Stimulated activated memory B cell treated with anti-CD40 and anti-IgM and Interleukin-4, amounts not matched to agents 10 μg/mL and 1 μg/mL and 100 μg/mL, for 72 hours (primary cell): Measurements from ENCODE around the gene PRRX2.
"Not testable (repeated sequence)": the region's sequence is repeated elsewhere in the genome, so short reads cannot be mapped to it uniquely, and the experiment has no call there.

Experiments used
- ATAC-seq: fragments of 150-1000 bp; cut with Tn5 transposase; 2 replicates; pipeline ENCODE4 v1.10.0; 2021
- H3K27ac Mint-ChIP-seq: one replicate; pipeline ENCODE4 v1.8.0; 2022; ENCODE audit warnings: mild to moderate bottlenecking, mixed read lengths
- H3K27me3 Mint-ChIP-seq: one replicate; pipeline ENCODE4 v1.8.0; 2022; ENCODE audit warnings: mixed read lengths
- H3K36me3 Mint-ChIP-seq: one replicate; pipeline ENCODE4 v1.8.0; 2022; ENCODE audit warnings: mixed read lengths
- H3K4me1 Mint-ChIP-seq: one replicate; pipeline ENCODE4 v1.8.0; 2022; ENCODE audit warnings: mixed read lengths
- H3K4me3 Mint-ChIP-seq: one replicate; pipeline ENCODE4 v1.8.0; 2022; ENCODE audit warnings: mild to moderate bottlenecking, moderate library complexity, mixed read lengths
- H3K9me3 Mint-ChIP-seq: one replicate; pipeline ENCODE4 v1.8.0; 2022; ENCODE audit warnings: mixed read lengths

The PRRX2 gene

DNA sequence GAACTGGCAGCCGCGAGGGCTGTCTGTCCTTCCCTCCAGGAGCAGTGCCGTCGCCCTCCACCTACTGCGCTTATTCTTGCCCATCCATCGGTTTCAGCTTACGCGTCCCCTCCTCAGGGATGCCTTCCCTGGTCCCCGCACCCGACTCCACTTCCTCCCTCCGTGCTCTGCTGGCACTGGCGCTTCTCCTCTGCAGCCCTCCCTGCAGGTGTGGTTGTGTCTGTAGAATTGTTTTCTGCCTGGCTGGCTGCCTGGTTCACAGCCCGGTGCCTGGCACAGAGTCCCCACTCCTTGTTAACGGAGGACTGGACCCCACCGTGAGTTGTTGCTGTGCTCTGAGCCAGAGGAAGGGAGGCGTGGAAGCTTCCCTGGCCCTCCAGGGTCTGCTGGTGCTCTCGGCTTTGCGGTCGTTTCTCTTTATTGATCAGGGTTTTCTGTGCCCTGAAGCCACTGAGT, 33.7 kb upstream of the PRRX2 start:
- Mint-ChIP-seq H3K27me3 (no peaks in the 10 kb centered on the region), H3K36me3 (peaks cover 33% of the 10 kb centered on the region), H3K4me1 (peaks cover 57% of the 10 kb centered on the region), H3K9me3 (no peaks in the 10 kb centered on the region), H3K4me3 (no peak overlapping the region), H3K27ac (peak overlapping the region; percentile 30)
- ATAC-seq, result no peak

DNA sequence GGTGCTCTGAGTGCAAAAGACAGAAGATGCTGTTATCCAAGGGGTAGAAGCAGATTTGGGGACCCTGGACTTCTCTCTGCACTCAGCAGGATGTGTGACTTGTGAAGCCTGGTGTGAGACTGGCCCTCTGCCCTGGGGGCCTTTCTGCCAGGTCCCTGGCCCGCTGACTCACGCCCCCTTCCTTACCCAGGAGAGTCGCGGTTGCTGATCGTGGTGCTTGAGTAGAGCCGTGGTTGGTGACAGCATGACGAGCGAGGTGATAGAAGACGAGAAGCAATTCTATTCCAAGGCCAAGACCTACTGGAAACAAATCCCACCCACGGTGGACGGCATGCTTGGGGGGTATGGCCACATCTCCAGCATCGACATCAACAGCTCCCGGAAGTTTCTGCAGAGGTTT, 33.0 kb upstream of the PRRX2 start:
- no peaks in the 10 kb centered on the region for H3K27me3 Mint-ChIP-seq
- no peak overlapping the region for H3K4me3 Mint-ChIP-seq
- peaks cover 35% of the 10 kb centered on the region for H3K36me3 Mint-ChIP-seq
- no peaks in the 10 kb centered on the region for H3K9me3 Mint-ChIP-seq
- H3K27ac Mint-ChIP-seq, result no peak overlapping the region
- peaks cover 50% of the 10 kb centered on the region for H3K4me1 Mint-ChIP-seq
- ATAC-seq, result no peak

DNA sequence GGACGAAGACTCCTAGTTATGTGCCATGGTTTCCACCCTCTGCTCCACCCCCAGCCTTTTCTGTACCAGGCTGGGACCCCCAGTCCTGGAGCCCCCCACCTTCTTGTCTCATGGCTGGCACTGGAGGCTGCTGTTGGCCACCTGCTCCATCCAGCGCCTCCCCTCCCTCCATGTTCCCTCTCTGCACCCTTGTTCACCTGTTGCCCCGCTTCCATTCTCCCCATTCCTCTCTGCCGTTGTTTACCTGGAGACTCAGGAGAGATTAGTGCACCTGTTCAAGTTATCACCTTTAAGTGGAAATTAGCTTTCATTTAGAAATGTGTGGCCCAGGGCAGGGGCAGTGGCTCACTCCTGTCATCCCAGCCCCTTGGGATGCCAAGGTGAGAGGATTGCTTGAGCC, 32.2 kb upstream of the PRRX2 start:
- no peak for ATAC-seq
- Mint-ChIP-seq H3K9me3 (no peaks in the 10 kb centered on the region), H3K27me3 (no peaks in the 10 kb centered on the region), H3K27ac (no peak overlapping the region), H3K36me3 (peaks cover 42% of the 10 kb centered on the region), H3K4me3 (no peak overlapping the region), H3K4me1 (peaks cover 44% of the 10 kb centered on the region)

DNA sequence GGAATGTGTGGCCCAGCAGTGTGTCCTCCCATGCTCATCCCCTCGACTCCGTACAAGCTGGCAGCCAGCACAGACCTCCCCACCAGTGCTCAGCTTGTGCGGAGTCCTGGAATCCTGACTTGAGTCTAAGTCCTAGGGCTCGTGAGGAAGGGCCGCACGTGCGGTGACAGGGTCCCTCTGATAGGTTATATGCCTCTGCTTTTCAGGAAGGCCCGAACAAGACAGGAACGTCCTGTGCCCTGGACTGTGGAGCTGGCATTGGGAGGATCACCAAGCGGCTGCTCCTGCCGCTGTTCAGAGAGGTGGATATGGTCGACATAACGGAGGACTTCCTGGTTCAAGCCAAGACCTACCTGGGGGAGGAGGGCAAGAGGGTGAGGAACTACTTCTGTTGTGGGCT, 31.6 kb upstream of the PRRX2 start:
- no peak overlapping the region for H3K4me3 Mint-ChIP-seq
- peaks cover 46% of the 10 kb centered on the region for H3K36me3 Mint-ChIP-seq
- H3K4me1 Mint-ChIP-seq, result peaks cover 42% of the 10 kb centered on the region
- no peak for ATAC-seq
- no peaks in the 10 kb centered on the region for H3K9me3 Mint-ChIP-seq
- no peak overlapping the region for H3K27ac Mint-ChIP-seq
- H3K27me3 Mint-ChIP-seq, result no peaks in the 10 kb centered on the region

DNA sequence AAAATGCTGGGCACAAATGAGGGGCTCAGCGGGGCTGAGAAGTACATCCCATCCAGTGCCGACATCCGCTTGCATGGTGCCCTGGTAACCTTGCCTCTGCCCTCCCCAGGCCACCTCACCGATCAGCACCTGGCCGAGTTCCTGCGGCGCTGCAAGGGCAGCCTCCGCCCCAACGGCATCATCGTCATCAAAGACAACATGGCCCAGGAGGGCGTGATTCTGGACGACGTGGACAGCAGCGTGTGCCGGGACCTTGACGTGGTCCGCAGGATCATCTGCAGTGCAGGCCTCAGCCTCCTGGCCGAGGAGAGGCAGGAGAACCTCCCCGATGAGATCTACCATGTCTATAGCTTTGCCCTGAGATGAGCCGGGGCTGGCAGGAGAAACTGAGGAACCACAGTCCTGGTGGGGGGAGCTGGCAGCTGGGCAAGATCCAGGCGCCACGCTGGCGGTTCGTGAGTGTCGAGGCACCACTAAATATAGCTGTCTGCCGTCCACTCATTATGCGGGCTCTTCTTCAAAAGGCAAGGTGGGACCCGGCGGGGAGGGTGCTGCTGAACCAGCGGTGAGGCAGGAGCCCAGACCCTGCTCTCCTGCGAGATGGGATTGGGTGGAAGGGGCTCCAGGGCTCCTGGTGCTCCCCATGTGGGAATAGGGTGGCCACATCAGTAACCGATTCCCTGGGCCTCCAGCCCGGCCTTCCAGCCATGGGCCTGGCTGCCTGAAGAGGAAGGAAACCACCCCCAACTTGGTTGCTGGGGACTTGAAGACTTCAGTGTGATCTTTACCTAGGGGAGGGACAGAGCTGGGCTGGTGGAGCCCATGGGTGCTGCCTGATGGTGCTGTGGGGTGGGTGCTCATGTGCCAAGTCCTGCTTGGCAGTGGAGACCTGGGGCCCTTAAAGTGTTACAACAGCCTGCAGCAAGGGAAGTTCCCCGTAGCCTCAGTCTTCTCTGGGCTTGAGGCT, 30.1 kb upstream of the PRRX2 start:
- Mint-ChIP-seq H3K4me1 (peaks cover 42% of the 10 kb centered on the region), H3K27ac (no peak overlapping the region), H3K4me3 (no peak overlapping the region), H3K27me3 (no peaks in the 10 kb centered on the region), H3K36me3 (peaks cover 46% of the 10 kb centered on the region), H3K9me3 (no peaks in the 10 kb centered on the region)
- no peak for ATAC-seq

DNA sequence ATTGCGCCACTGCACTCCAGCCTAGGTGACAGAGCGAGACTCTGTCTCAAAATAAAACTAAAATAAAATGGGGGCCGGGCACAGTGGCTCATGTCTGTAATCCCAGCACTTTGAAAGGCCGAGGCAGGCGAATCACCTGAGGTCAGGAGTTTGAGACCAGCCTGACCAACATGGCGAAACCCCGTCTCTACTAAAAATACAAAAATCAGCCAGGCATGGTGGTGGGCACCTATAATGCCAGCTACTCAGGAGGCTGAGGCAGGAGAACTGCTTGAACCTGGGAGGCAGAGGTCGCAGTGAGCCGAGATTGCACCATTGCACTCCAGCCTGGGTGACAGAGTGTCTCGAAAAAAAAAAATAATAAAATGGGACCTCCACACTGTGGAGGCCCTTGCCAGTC, 29.1 kb upstream of the PRRX2 start:
- Mint-ChIP-seq H3K36me3 (peaks cover 36% of the 10 kb centered on the region), H3K4me1 (peaks cover 42% of the 10 kb centered on the region)
- H3K4me3 Mint-ChIP-seq, H3K9me3 Mint-ChIP-seq, ATAC-seq, H3K27me3 Mint-ChIP-seq, H3K27ac Mint-ChIP-seq: not testable (repeated sequence)

DNA sequence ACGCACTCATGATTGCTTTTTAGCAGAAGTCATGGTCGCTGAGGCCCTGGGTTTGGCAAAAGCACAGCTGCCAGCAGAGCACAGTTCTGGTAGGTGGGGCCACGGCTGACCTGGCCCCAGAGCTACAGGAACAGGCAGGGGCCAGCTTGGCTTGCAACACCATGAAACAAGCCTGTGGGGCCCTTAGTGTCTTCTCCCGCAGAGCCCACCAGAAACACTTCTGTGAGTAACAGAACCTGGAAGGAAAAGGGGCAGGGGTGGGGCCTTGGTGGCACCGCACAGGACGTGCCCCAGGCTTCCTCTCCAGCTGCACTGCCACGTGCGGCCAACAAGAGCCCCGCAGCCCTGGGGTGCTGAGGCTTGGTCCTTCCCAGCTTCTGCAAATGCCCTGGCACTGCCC, 28.3 kb upstream of the PRRX2 start:
- Mint-ChIP-seq H3K36me3 (peaks cover 29% of the 10 kb centered on the region), H3K4me3 (no peak overlapping the region), H3K27me3 (no peaks in the 10 kb centered on the region), H3K9me3 (no peaks in the 10 kb centered on the region), H3K27ac (no peak overlapping the region), H3K4me1 (peaks cover 37% of the 10 kb centered on the region)
- ATAC-seq, result no peak

DNA sequence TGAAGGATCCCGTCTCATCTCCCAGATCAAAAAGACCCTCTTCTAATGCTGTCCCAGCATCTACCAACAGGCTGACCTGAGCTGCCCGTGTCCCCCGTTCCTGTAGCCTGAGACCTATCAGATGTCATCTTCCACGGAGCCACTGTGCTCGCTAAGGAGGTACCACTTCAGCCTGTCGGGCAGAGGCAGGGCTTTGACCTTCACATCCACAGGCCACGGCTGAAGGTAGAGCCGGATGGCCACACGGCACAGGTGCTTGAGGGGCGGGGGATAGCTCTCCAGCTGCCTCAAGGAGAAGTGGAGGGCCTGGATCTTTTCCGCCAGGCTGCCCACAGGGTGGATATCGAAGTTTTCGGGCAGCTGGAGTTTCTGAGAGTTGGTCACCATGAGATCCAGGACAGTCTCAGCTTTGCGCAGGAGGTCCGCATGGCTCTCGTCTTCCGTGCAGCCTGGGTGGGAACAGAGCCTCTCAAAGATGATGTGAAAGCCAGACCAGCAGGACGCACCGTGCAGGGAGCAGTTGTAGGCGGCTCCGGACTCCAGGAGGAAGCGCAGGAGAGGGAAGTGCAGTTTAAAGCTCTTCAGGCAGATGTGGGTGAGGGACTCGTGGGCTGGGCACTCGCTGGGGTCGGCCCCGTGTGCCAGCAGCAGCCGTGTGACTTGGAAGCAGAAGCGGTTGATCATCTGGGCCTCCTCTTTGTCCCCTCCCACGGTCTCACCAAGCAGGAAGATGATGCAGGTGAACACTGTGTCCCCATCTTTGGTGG, 27.6 kb upstream of the PRRX2 start:
- Mint-ChIP-seq H3K27ac (no peak overlapping the region), H3K4me1 (peaks cover 31% of the 10 kb centered on the region), H3K27me3 (no peaks in the 10 kb centered on the region), H3K9me3 (no peaks in the 10 kb centered on the region), H3K36me3 (peaks cover 25% of the 10 kb centered on the region), H3K4me3 (no peak overlapping the region)
- no peak for ATAC-seq

DNA sequence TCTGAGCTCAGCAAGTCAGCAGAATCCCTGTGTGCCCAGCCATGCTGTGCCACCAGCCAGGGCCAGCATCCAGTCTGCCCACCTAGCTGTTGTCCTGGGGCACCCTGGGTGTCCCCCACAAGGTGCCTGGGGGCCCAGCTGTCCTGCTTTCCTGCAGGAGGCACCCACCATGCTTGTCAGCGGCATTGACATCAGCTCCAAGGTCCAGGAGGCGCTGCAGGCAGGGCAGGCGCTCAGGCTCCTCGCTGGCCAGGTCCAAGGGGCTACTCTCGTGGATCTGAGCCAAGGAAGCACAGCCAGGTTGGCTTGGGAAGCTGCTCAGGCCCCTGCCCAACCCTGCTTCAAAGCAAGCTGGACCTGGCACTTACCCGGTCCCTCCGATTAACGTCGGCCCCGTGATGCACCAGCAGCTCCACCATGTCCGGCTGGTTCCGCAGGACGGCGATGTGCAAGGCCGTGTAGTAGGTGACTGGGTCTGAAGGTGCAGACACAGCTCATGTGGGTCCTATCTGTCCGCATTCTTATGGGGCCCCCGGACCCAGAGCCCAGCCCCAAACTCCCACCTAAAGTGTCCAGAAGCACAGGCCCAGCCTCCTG, 26.3 kb upstream of the PRRX2 start:
- no peak overlapping the region for H3K27ac Mint-ChIP-seq
- H3K4me3 Mint-ChIP-seq, result no peak overlapping the region
- peaks cover 31% of the 10 kb centered on the region for H3K4me1 Mint-ChIP-seq
- H3K36me3 Mint-ChIP-seq, result peaks cover 25% of the 10 kb centered on the region
- ATAC-seq, result no peak
- H3K9me3 Mint-ChIP-seq, result no peaks in the 10 kb centered on the region
- no peaks in the 10 kb centered on the region for H3K27me3 Mint-ChIP-seq

DNA sequence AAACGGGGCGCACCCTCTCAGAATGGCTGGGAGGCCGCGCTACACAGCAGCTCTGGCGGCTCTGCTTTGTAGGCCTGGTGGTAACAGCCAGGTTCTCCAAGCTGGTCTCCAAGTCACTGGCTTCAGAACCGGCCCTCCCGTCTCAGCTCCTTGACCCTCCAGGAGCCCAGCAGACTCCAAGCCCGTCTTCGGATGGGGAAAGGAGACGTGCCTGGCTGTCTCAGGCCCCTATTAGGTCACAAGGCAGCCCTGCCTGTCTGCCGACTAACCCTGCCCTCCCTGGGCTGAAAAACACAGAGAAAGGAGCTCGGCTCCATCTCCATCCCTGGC, 25.7 kb upstream of the PRRX2 start:
- Mint-ChIP-seq H3K9me3 (no peaks in the 10 kb centered on the region), H3K27me3 (no peaks in the 10 kb centered on the region), H3K27ac (no peak overlapping the region), H3K4me3 (peak overlapping the region; percentile 90), H3K4me1 (peaks cover 31% of the 10 kb centered on the region), H3K36me3 (peaks cover 25% of the 10 kb centered on the region)
- no peak for ATAC-seq

DNA sequence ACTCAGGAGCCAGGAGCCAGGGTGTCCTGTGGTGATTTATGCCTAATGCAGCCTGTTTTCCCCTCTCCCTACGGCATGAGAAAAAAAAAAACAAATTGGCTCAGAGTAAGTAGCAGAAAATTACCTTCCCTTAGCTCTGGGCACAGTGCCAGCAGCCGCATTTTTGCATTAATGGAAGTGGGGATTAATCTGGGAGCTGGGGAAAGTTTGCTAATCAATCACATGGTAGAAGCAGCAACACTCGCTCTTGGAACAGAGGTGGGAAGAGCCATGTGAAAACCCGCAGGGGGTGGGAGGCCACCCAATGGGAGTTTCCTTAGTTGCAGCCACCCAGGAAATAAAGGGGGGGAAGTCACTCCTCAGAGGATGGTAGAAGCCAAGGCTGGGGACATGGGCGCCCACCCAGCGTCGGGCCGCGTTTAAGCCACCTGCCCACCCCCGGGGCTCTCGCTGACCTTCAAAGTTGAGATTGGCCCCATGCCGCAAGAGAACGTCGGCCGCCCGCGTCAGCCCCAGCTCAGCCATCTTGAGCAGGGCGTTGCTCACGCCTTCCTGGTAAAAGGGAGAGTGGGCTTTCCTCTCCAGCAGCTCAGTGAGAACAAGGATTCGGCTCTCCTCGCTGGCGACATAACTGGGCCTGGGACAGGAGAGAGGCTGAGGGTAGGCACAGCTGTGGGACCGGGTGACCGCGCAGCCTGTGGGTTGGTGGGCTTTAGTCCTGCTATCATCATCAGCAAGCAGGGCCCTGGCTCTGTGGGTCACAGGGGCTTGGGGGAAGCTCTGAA, 25.2 kb upstream of the PRRX2 start:
- H3K27me3 Mint-ChIP-seq, result no peaks in the 10 kb centered on the region
- H3K4me3 Mint-ChIP-seq, result peak overlapping the region; percentile 90
- peak overlapping the region; percentile 89 for H3K27ac Mint-ChIP-seq
- H3K36me3 Mint-ChIP-seq, result peaks cover 19% of the 10 kb centered on the region
- H3K4me1 Mint-ChIP-seq, result peaks cover 31% of the 10 kb centered on the region
- no peaks in the 10 kb centered on the region for H3K9me3 Mint-ChIP-seq
- no peak for ATAC-seq

DNA sequence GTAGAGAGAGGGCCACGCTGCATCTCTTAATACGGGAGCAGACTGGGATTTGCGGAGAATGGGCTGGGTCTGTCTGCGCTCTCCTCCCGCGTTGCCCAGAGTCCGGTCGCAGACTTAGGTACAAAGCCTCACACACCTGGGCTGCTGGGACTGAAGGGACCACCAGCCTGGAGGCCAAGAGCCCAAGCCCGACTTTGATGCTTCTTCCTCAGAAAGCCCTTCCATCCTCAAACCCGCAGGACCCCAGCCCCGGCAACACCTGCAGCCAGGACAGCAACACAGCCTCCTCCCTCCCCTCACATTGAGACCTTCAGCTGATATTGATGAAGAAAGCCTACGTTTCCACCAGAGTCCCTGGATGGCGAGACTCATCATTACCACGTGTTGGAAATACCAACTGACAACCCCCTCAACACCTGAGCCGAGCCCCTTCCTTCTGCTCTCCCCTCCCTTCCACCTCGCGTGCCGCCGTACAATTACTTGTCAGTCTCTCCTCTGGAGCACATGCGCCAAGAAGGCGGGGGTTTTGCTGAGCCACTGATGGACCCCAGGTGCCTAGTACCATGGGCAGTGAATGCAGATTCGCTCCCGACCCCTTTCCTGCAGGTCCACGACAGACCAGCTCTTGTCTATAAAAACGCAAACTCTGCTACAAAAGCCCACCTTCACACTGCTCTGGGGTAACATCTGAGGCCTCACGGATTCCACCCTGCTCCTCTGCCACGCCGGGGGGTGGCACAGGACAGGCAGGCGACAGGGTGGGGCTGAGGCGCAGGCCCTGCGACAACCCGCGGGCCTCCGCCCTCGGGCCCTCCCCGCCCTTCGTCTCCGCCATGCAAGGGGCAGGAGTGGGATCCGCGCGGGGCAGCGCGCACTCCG, 24.3 kb upstream of the PRRX2 start:
- ATAC-seq, result no peak
- Mint-ChIP-seq H3K4me1 (peaks cover 31% of the 10 kb centered on the region), H3K36me3 (peaks cover 13% of the 10 kb centered on the region), H3K9me3 (no peaks in the 10 kb centered on the region), H3K27ac (peak overlapping the region; percentile 89), H3K4me3 (peak overlapping the region; percentile 90), H3K27me3 (no peaks in the 10 kb centered on the region)

DNA sequence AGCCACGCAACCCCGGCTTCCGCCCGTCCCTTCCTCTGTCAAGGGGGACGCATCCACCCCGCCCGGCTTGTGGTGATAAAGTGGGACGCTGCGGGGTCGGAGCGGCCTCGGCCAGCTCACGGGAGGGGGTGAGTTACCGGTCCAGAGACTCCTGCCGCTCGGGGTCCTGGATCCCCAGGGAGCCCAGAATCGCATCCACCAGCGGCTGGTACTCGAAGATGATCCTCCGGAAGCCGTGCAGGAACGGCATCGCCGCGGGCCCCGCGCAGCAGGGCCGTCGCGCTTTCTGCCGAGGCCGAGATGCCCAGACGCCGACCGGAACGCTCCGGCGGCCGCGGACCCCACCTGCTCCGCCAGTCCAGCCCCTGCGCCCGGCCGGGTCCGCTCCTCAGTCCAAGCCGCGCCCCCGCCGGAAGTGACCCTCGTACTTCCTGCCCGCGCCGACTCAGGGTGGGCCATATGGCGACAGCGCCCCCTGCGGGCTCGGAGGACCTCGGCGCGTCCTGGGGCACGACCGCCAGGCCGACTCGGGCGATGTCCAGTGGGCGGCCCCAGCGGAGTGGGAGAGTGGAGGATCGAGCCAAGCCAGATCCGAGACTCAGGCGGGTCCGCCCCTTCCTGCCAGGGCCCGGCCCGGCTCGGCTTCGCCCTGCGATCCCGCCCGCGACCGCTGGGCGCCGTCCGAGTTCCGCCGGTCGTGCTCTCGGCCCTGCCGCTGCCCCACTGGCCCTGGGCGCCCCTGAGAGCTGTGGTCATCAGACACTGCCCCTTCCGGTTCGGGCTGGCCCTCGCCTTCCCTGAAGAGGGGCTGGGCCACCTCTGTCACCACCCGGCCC, 23.5 kb upstream of the PRRX2 start, which contains the start of gene ASB6:
Gene ASB6 (minus strand): TSS at position 402 of the 836 bp plus-strand sequence. CDS start 152 bp downstream, at position 250.
- Mint-ChIP-seq H3K4me1 (peaks cover 31% of the 10 kb centered on the region), H3K36me3 (peaks cover 13% of the 10 kb centered on the region), H3K9me3 (peaks cover 4% of the 10 kb centered on the region), H3K27ac (peak within 1 kb of the TSS; percentile 89), H3K27me3 (peaks cover 8% of the 10 kb centered on the region), H3K4me3 (peak within 1 kb of the TSS; percentile 90)
- ATAC-seq, result peak; percentile 97
